Stimulated activated CD8-positive, alpha-beta memory T cell treated with anti-CD3 and anti-CD28 coated beads, Interleukin-2, amount 100 ng/mL, for 48 hours (primary cell): ENCODE measurements around the gene PKHD1.

Experiments
- DNase-seq, 2 donors: peaks; one replicate each; pipeline ENCODE4 v3.0.0-alpha.2; 2020; ENCODE audit warnings: low read depth in 2 of 2

PKHD1 gene

DNA sequence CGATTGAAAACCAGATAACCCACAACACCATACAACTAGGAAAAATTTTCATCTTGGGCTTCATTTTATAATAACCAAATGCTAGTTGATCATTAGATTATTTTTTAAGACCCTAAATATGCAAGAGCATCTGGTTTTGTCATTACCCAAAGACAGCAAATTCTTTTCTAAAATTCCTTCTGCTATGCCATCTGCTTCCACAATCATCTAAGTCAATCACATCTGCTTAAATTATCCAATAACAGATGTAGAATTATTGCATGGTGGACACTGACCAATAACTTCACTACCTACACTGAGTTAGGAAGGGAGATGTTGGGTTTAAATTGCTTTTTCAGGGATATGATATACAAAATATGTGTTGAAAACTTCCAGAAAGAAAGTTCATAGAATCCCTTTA lies 41.9 kb downstream of the PKHD1 start:
- DNase-seq = no peak

DNA sequence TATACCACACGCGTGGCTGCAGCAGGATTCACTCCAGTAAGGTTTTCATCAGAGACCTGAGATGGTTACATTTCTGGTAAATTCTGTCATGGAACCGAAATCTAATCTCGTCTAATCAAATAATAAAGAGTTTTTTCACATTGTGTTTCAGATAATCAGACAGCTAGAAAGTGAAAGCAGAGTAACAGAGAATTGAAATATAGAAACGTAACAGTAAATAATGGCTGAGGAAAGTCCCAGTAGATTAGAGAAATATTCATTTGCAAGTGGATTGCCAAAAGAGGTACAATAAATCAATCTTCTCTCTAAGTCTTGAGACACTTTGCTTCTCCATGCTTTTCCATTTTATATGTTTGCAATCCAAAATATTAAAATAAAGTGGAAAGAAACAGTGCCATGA lies 42.4 kb downstream of the PKHD1 start:
- DNase-seq = no peak

- no peak for DNase-seq
Measured at GRCh38 chr6:52042141-52042885, 45.1 kb downstream of the PKHD1 start.

DNA sequence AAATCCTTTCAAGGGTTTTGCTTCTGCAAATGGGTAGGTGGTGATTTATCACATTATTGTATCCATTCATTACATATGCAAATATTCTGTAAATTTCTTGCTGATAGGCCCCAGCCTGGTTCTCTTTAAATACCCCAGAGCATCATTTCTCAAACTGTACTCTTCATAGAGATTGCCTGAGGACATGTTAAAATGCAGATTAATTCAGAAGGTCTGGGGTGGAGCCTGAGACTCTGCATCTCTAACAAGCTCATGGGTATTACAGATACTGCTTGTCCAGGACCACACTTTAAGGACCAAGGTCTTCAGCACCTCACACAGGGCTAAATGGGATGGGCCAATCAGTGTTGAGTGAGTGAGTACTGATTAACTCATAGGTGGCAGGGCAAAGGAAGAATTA lies 46.3 kb downstream of the PKHD1 start:
- no peak for DNase-seq

DNA sequence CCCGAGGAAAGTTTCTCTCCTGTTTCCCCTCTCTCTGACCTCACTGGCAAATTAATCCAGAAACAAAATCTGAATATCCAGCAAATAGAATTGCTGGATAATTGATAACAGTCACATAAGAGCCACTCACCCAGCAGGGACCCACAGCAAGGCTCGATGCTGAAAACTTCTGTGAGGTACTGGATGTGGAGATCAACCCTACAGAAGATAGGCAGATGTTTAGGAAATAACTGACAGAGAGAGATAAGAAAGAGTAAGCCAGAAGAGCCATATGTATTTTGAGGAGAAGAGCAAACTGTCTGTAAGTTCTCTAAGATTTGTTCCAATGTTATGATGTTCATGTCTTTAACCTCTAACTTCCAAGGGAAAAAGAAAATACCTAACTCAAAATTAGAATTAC lies 59.7 kb downstream of the PKHD1 start:
- no peak for DNase-seq

DNA sequence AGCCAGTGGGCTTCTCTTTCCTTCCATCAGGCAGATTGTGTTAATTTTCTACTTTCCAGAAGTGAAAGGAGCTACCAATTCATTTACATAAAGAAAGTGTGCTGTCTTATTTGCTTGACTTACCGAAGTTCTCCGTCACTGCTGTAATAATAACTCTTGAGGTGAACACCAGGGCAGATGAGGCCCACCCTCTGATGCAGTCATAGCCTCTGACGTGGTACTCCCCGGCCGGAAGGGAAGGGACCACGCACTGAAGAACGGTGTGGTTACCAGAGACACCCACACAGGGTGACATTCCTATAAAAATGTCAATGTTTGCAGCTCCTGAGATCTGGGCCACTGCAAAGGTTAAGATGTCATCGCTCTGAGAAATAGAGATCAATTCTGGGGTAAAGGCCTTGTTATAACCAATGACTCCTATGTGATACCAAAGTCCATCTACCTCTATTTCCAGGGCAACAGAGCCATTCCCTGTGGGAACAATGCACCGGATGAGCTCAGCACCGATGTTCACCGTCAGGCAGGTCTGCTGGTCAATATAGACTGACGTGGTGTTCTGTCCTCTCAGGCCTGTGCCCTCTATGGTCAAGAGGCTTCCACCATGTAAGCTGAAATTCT lies 62.9 kb downstream of the PKHD1 start:
- no peak for DNase-seq

- DNase-seq = no peak
Measured at GRCh38 chr6:52022675-52023074, 64.7 kb downstream of the PKHD1 start.

- no peak for DNase-seq
Measured at GRCh38 chr6:52020945-52021570, 66.4 kb downstream of the PKHD1 start.

DNA sequence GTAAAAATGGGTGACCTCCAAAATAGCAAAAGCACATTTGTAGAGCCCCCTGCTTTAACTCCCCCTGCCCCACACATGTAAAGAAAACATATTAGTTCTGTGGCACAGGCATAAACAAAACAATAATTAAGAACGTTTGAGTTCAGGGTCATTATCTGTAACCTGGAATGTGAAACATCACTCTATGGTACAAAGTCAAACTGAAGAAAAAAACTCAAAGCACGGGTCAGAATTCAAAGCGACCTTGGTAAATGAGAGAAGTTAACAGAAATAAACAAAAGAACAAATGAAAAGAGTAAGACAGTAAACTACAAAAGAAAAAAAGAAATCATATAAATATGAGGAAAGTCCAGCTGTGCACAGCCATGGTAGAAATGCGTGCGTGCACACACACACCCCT lies 67.5 kb downstream of the PKHD1 start:
- DNase-seq = no peak

GRCh38 chr6:52019092-52019491 lies 68.3 kb downstream of the PKHD1 start:
- DNase-seq = no peak

DNA sequence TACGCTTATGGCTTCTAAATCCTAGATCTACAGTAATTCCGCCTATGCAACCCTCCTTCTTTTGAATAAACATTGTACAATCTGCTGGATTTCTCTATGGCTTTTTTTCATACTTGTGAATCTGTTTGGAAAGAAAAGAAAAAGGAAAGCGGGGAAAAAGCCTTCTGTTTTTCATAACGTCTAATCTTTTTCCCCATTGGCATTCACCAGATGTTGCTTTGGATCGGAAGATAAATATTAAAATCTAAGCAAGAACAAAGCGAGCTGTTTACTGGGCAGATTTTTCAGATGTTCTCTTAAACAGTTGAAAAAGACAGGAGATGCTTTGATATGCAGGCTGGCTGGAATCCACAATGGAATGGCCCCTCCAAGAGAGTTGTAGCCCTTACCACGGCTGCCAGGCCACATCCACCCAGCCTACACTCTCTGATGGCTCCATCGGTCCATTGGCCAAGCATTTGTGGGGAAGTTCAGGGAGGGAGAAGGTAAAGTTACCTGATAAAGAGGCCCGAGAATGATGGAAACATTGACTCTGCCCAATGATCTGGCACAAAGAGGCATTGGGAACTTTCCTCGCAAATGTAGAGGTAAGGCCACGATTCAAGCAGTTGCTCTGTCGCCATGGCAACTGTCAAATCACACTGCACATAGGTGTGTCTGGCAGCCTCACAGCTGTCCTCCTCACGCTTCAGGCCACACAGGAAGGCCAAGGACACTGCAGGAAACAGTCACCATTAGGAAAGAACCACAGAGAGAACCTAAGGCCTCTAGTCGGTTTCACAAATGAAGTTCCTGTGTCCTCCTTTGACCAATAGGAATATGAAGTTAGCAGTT lies 70.3 kb downstream of the PKHD1 start:
- DNase-seq = no peak

- DNase-seq = no peak
Measured at GRCh38 chr6:52015953-52016352, 71.5 kb downstream of the PKHD1 start.

DNA sequence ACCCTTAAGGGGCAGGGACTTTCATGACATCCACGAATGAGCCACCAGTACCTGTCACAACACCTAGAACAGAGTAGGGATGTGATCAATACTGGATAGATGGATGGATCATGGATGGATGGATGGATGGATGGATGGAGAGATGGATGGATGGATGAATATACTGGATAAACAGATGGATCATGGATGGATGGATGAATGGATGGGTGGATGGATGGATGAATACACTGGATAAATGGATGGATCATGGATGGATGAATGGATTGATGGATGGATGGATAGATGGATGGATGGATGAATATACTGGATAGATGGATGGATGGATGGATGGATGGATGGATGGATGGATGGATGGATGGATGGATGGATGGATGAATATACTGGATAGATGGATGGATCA lies 73.0 kb downstream of the PKHD1 start:
- no peak for DNase-seq

DNA sequence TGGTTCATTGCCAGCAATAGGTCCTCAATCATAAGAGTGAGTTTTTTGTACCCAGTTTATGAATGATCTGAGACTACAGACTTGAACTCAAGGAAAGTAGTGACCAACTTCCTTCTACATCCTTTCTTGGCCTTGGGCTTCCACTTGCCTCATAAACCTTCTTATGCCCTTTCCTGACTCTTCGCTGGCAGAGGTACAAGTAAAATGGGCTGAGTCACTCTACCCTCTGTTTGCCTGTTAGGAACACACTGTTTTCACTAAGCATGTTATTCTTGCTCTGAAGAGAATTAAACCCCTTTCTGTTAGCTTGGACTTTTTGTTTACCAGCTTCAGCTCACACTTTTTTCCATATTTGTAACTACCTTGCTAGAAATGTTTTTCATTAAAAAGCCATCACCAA lies 74.4 kb downstream of the PKHD1 start:
- DNase-seq = no peak

DNA sequence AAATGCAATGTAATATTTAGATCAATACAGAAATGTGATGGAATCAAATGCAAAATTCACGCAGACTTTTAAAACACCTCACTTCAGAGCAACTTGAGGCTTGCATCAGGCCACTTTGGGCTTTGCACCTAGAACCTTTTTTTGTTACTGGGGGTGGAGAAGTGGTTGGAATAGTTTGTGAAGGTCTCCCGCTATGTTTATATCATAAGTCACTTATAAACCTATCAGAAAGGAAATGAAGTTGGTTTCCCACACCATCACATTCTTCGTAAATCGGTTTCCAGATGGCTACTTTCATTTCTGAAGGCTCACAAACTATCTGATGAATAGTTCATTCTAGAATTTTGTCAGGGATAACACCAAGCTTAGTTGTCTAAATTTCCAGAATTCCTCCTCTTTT lies 74.8 kb downstream of the PKHD1 start:
- no peak for DNase-seq

- no peak for DNase-seq
Measured at GRCh38 chr6:52010806-52011205, 76.6 kb downstream of the PKHD1 start.

DNA sequence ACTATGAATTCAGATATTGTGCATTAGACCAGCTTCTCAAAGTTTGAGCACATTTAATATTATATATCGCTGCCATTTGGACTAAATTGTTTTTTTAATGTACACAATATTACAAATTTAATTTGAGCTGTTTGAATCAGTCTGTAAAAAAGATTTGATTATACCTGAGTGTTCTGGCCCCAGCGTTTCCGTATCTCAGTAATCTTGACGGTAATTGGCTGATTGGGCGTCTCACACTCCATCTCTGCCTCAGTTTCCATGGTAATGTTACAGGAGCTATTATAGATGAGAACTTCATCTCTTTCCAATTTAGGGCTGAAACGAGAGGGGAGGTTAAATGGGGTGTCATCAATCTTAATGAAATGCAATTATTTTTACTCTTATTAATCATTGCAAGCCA lies 77.3 kb downstream of the PKHD1 start:
- no peak for DNase-seq

DNA sequence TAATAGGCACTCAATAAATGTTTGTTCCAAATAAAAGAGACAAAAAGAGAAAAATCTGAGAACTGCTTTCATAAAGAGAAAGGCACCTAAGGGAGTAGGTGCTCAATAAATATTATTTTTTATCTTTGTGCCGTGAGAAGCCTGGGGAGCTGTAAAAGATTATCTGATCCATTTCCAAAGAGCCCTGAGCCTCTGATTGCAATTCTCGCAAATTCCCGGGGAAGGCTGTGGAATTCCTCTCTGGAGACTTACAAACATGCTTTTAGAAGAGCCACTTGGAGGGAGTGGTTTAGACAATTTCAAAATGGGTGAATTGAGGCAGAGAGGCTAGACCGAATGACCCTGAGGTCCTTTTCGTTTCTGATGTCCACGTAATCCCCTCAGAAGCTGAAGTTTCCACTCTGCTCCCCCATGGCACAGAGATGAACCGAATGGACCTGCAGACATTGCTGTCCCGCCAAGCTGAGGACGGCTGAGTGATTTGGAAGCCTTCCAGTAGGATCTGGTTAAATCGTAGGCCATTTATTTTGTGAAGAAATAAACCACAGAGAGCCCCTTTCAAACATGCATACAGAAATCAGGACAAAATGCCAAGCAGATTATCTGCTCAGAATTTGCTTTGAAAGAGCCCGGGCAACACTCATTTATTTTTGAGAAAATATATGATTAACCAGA lies 77.8 kb downstream of the PKHD1 start:
- DNase-seq = no peak

DNA sequence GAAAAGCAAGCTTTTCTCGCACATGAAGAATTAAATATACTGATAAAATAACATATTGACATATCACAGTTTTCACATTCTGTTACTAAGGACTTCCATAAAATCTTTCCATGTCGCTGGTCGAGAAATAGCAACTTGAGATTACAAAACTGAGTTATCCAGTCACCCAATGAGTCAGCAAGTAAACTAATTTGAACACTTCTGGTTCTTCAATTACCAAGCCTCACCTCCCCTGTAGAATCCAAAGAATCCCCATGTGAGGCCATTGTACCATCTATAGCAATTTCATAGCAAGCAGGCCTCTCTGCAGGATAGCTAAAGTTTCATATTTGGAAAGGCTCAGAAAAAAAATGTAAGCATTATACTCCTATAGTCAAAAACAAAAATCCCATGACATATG lies 87.3 kb downstream of the PKHD1 start:
- DNase-seq = no peak

DNA sequence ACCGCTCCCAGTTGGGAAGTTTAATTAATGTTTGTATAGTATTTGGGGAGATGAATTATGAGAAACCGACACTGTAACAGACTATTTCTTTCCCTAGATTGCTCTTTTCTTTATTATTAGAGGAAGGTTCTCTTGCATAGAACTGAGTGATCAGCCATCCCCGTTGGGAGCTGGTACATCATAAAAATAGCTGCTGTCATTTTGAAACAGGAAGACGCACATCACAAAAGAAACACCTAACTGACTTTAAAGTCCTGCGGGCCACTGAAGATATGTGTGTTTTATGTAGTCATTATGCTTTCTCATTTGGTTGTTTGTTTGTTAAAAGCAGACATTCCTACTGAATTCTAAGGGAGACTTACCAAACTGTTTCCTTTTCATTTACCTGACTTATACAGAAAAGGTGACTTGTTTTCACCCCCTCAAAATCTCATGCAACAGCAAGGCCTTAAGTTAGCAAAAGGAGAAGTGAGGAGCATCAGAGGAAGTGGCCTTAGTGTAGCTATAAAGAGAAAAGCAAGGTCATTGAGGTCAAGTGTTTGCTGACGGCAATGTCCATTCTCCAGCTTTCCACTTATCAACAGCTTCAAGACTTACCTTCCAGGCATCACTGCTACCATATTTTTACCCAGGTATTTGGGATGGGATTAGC lies 91.0 kb downstream of the PKHD1 start:
- DNase-seq = no peak

DNA sequence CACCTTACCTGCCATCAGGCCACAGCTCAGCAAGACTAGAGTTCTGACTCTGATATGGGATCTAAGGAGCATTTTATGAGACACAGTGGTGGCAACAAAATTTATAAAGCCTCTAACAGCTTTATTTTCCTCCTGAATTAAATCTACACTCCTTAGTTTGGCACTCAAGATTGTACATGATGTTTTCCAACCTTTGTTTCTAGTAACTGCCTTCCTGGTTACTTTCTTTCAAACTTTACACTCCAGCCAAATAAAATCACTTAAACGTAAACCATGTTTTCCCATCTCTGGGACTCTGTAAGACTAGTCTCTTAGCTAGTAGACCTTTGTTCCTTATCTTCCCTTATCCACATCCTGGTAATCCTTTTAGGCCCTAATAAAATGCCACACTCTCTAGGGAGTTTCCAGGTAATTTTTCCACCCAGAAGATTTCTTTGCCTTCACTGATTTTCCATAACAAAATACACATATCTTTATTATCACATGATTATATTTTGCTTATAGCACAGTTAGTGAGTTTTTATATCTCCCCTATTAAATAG lies 92.1 kb downstream of the PKHD1 start:
- DNase-seq = no peak
